Gastroesophageal sphincter (tissue), 4 donors: ENCODE results near the gene NAA30. TPM values are rescaled to one million over a fixed set of nuclear protein-coding genes. Genes with fewer than 3 reads are reported as not detected.

Source experiments
- ATAC-seq: fragments of 150-250 bp; one replicate; pipeline ENCODE4 v1.9.1; 2016; ENCODE audit warnings: mild to moderate bottlenecking, moderate library complexity
- H3K27ac ChIP-seq, 4 donors: fragments of 200-600 bp; sonication (generic) in 3 of 4; 1 replicate in 3 of 4; 2 replicates in 1 of 4; pipeline ENCODE4 v1.5.1; 2016 to 2019
- H3K27me3 ChIP-seq: fragments of 200-600 bp; sonication (generic); one replicate; pipeline ENCODE4 v1.5.1; 2019
- H3K36me3 ChIP-seq, 2 donors: fragments of 200-600 bp; sonication (generic); one replicate each; pipeline ENCODE4 v1.5.1; 2019; ENCODE audit warnings: control low read depth in 1 of 2
- H3K4me1 ChIP-seq, 3 donors: fragments of 200-600 bp; sonication (generic); 1 replicate in 2 of 3; 2 replicates in 1 of 3; pipeline ENCODE4 v1.5.1; 2016 to 2019; ENCODE audit warnings: control low read depth in 2 of 3
- H3K4me3 ChIP-seq, 2 donors: fragments of 200-600 bp; sonication (generic); one replicate each; pipeline ENCODE4 v1.5.1; 2019; ENCODE audit warnings: mild to moderate bottlenecking in 1 of 2, moderate library complexity in 1 of 2
- H3K9me3 ChIP-seq, 3 donors: fragments of 200-600 bp; sonication (generic); one replicate each; pipeline ENCODE4 v1.5.1; 2017 to 2019; ENCODE audit warnings: control low read depth in 2 of 3
- EP300 ChIP-seq: sonication (generic); formaldehyde crosslinking; IDR thresholded peaks from one replicate; pipeline ENCODE4 v1.6.1; 2017; ENCODE audit warnings: antibody characterized with exemption, mild to moderate bottlenecking
- POLR2A ChIP-seq, 2 donors: fragments of 450-650 bp; IDR thresholded peaks; one replicate each; pipeline ENCODE4 v1.6.1; 2017; ENCODE audit warnings: antibody characterized with exemption in 2 of 2, mild to moderate bottlenecking in 2 of 2, moderate library complexity in 1 of 2
- POLR2AphosphoS5 ChIP-seq: sonication (generic); formaldehyde crosslinking; IDR thresholded peaks from one replicate; pipeline ENCODE4 v1.6.1; 2017; ENCODE audit warnings: antibody characterized with exemption
- WGBS, 2 donors: methylation state at CpG; one replicate each; pipeline ENCODE4 v1.1.5; 2018; ENCODE audit warnings: low coverage in 1 of 2; 5-methylcytosine and 5-hydroxymethylcytosine counted together
- total RNA-seq, 4 donors: library from RNA; depleted of rRNA; stranded (reverse); fragments of >200 nt; gene quantifications; one replicate each; pipeline ENCODE4 v1.1.0, GENCODE V29; 2016
- TF ChIP-seq, protein P1 (sequence below), 4 experiments: fragments of 200-600 bp in 2 of 4; fragments of 450-650 bp in 2 of 4; sonication (generic) in 1 of 4; IDR thresholded peaks; one replicate each; pipeline ENCODE4 v1.5.1; 2017 to 2019; ENCODE audit warnings: antibody characterized with exemption in 4 of 4, mild to moderate bottlenecking in 2 of 4, moderate library complexity in 2 of 4

The NAA30 gene
- total RNA-seq, 4 donors from 2014 or later = 17.8 to 32.9 (median 27.1) TPM

DNA sequence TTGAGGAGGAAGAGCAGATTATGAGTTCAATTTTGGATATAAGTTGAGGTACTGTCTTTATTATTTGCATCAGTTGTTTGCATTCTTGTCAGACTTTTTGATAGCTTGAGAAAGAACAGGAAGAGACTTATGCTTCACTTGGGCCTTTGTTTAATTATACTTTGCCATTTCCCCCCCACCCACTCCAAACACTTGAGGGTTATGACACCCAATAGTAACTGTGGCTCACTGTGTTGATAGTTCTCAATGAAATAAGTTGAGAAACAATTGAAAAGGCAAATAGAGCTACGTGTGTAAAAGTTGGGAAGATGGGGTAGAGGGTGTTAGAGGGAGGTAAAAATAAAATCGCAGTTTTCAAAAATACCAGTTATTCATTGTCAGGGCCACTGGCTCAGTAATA is 17.7 kb downstream of the NAA30 start:
- Histone ChIP-seq H3K4me1 (peaks cover 0 to 4% (median 0%) of the 10 kb centered on the region in 3 donors), H3K9me3 (no peaks in the 10 kb centered on the region), H3K36me3 (peaks cover 0 to 38% of the 10 kb centered on the region in 2 donors), H3K27me3 (no peaks in the 10 kb centered on the region), H3K4me3 (no peak overlapping the region), H3K27ac (no peak overlapping the region)
- 83 to 100% methylated on average over 2 of the region's 2 CpGs for WGBS, 2 donors
- ATAC-seq = no peak
- no peak for TF ChIP-seq POLR2AphosphoS5
- TF ChIP-seq EP300 = no peak
- TF ChIP-seq, protein P1, sequence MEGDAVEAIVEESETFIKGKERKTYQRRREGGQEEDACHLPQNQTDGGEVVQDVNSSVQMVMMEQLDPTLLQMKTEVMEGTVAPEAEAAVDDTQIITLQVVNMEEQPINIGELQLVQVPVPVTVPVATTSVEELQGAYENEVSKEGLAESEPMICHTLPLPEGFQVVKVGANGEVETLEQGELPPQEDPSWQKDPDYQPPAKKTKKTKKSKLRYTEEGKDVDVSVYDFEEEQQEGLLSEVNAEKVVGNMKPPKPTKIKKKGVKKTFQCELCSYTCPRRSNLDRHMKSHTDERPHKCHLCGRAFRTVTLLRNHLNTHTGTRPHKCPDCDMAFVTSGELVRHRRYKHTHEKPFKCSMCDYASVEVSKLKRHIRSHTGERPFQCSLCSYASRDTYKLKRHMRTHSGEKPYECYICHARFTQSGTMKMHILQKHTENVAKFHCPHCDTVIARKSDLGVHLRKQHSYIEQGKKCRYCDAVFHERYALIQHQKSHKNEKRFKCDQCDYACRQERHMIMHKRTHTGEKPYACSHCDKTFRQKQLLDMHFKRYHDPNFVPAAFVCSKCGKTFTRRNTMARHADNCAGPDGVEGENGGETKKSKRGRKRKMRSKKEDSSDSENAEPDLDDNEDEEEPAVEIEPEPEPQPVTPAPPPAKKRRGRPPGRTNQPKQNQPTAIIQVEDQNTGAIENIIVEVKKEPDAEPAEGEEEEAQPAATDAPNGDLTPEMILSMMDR (IDR thresholded peaks at IDR 0.05) = no peak
- no peak for TF ChIP-seq POLR2A (IDR thresholded peaks at IDR 0.05)

DNA sequence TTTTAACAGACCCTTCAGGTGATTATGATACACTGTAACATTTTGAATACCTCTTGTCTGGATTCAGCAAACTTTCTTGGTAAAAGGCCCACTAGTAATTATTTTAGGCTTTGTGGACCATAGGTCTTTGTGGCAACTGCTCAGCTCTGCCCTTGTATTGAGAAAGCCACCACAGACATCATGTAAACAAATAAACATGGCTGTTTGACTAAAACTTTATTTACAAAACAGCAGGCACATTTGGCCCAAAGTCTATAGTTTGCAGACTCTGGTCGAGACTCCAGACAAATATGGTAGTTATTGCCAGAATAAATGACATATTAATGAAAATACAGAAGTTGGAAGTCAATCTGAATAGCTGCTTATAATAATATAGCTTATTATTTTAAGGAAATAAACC is 18.2 kb downstream of the NAA30 start:
- H3K4me1 ChIP-seq = peaks cover 0 to 4% (median 0%) of the 10 kb centered on the region in 3 donors
- WGBS, 2 donors = 57 to 60% methylated on average over 1 of the region's 1 CpG
- H3K4me3 ChIP-seq = no peak overlapping the region
- no peaks in the 10 kb centered on the region for H3K27me3 ChIP-seq
- peaks cover 0 to 38% of the 10 kb centered on the region in 2 donors for H3K36me3 ChIP-seq
- ATAC-seq = no peak
- no peak overlapping the region for H3K27ac ChIP-seq
- H3K9me3 ChIP-seq = no peaks in the 10 kb centered on the region
- TF ChIP-seq, protein P1 (IDR thresholded peaks at IDR 0.05) = no peak

DNA sequence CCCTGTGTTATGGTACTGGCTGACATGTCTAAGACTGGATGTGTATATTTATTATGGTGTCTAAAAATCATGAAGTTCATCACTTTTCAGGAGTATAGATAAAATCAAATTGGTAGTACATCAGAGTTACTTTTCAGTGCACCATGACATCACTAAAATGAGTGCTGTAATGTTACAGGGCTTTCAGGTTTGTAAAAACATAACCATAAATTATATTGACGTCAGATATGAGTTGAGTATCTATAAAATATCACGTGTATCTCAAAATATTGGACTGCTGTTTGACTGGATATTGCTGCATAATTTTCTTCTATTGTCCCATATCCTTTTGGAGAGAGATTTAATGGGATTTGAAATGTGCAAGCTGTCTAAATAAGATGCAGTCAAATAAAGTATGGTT is 22.0 kb downstream of the NAA30 start:
- Histone ChIP-seq H3K27ac (no peak overlapping the region), H3K4me1 (no peaks in the 10 kb centered on the region), H3K9me3 (no peaks in the 10 kb centered on the region), H3K36me3 (peaks cover 0 to 15% of the 10 kb centered on the region in 2 donors), H3K4me3 (no peak overlapping the region), H3K27me3 (no peaks in the 10 kb centered on the region)
- TF ChIP-seq, protein P1 (IDR thresholded peaks at IDR 0.05) = no peak
- TF ChIP-seq EP300 (no peak), POLR2AphosphoS5 (no peak), POLR2A (IDR thresholded peaks at IDR 0.05) (no peak)
- 64 to 69% methylated on average over 2 of the region's 2 CpGs for WGBS, 2 donors
- ATAC-seq = no peak

DNA sequence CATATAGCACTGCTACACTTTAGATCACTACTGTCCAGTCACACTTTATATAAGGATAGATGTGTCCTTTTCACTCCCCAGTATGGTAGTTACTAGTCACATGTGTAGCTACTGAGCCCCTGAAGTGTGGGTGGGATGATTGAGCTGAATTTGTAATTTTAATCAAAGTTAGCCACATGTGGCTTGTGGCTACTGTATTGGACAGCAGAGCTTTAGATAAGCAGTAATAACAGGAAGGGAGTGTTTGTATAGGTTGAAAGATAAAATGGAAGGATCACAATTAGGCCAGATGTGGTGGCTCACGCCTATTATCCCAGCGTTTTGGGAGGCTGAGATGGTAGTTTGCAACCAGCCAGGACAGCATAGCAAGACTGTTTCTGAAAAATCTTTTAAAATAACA is 23.5 kb downstream of the NAA30 start:
- Histone ChIP-seq H3K36me3 (peaks cover 0 to 14% of the 10 kb centered on the region in 2 donors), H3K4me3 (no peak overlapping the region), H3K4me1 (no peaks in the 10 kb centered on the region), H3K9me3 (no peaks in the 10 kb centered on the region), H3K27ac (no peak overlapping the region), H3K27me3 (no peaks in the 10 kb centered on the region)
- no peak for ATAC-seq
- WGBS, 2 donors = 83 to 86% methylated on average over 2 of the region's 2 CpGs
- no peak for TF ChIP-seq POLR2AphosphoS5
- TF ChIP-seq, protein P1 (IDR thresholded peaks at IDR 0.05) = no peak

DNA sequence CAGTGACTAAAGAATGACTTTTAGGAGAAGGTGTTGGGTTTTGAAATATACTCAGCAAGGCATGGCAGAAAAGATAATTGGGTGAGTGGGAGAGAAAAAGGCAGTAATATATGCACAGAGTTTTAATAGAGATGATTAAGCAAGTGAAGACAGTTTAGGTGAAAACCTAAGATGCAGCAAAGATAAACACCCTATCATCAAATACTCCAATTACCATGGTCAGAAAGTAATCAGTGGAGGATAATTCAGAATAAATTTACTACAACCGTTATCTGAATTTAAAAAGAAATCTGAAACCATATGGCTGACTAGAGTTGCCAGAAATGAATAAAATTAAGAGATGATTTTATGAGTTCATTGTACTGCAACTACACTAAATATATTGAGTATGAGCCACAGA is 26.8 kb downstream of the NAA30 start:
- H3K36me3 ChIP-seq = no peaks in the 10 kb centered on the region
- no peak for ATAC-seq
- TF ChIP-seq EP300 = no peak
- TF ChIP-seq, protein P1 (IDR thresholded peaks at IDR 0.05) = no peak
- TF ChIP-seq POLR2AphosphoS5 = no peak
- no peak for TF ChIP-seq POLR2A (IDR thresholded peaks at IDR 0.05)
- WGBS, 2 donors = 46 to 67% methylated on average over 1 of the region's 1 CpG
- no peaks in the 10 kb centered on the region for H3K4me1 ChIP-seq
- H3K4me3 ChIP-seq = no peak overlapping the region
- no peak overlapping the region for H3K27ac ChIP-seq
- no peaks in the 10 kb centered on the region for H3K27me3 ChIP-seq
- H3K9me3 ChIP-seq = no peaks in the 10 kb centered on the region
